RPMI8226 (cell line): ENCODE data around the gene PANX2.
"Not testable (repeated sequence)": the region's sequence is repeated elsewhere in the genome, so short reads cannot be mapped to it uniquely, and the experiment has no call there.

Experiments
- DNase-seq: peaks from one replicate; pipeline ENCODE4 v3.0.0-alpha.2; 2015

The PANX2 gene

GRCh38 chr22:50147258-50148165, 23.0 kb upstream of the PANX2 start:
- DNase-seq = not testable (repeated sequence)

- no peak for DNase-seq
These were observed 22.4 kb upstream of the PANX2 start for GRCh38 chr22:50148166-50148500.

GRCh38 chr22:50148991-50149721, 21.4 kb upstream of the PANX2 start:
- peak; percentile 87 for DNase-seq

- no peak for DNase-seq
These were observed 20.1 kb upstream of the PANX2 start for GRCh38 chr22:50150161-50151129.

GRCh38 chr22:50151571-50152537, 18.7 kb upstream of the PANX2 start:
- DNase-seq = no peak

- no peak for DNase-seq
These were observed 17.3 kb upstream of the PANX2 start for GRCh38 chr22:50153056-50153755.

GRCh38 chr22:50153756-50154140, 16.8 kb upstream of the PANX2 start:
- no peak for DNase-seq

GRCh38 chr22:50157709-50158375, 12.7 kb upstream of the PANX2 start:
- no peak for DNase-seq

- no peak for DNase-seq
These were observed 9.6 kb upstream of the PANX2 start for GRCh38 chr22:50160947-50161346.

- DNase-seq = no peak
These were observed 8.8 kb upstream of the PANX2 start for GRCh38 chr22:50161508-50162390.

- no peak for DNase-seq
These were observed 8.1 kb upstream of the PANX2 start for GRCh38 chr22:50162391-50162956.

- no peak for DNase-seq
These were observed 5.0 kb upstream of the PANX2 start for GRCh38 chr22:50165436-50166123.

- DNase-seq = no peak
These were observed 2.6 kb upstream of the PANX2 start for GRCh38 chr22:50167689-50168489.

- not testable (repeated sequence) for DNase-seq
These were observed 1.9 kb upstream of the PANX2 start for GRCh38 chr22:50168490-50169180.

- no peak for DNase-seq
These were observed 1.3 kb upstream of the PANX2 start for GRCh38 chr22:50169181-50169759.

GRCh38 chr22:50169774-50170341, 673 bp upstream of the PANX2 start:
- DNase-seq = peak; percentile 75
